Stimulated activated naive CD8-positive, alpha-beta T cell treated with anti-CD3 and anti-CD28 coated beads, Interleukin-15, Interleukin-2, amounts not matched to agents 100 ng/mL and 50 ng/mL, for 24 hours (primary cell): ENCODE results near the gene MYO9A.

Experiments
- H3K27ac Mint-ChIP-seq: one replicate; pipeline ENCODE4 v1.8.0; 2021; ENCODE audit warnings: mild to moderate bottlenecking, mixed read lengths
- H3K27me3 Mint-ChIP-seq: one replicate; pipeline ENCODE4 v1.8.0; 2021; ENCODE audit warnings: mixed read lengths
- H3K36me3 Mint-ChIP-seq: one replicate; pipeline ENCODE4 v1.8.0; 2021; ENCODE audit warnings: low read depth, mixed read lengths
- H3K4me1 Mint-ChIP-seq: one replicate; pipeline ENCODE4 v1.8.0; 2021; ENCODE audit warnings: low read depth, mixed read lengths
- H3K4me3 Mint-ChIP-seq: one replicate; pipeline ENCODE4 v1.8.0; 2021; ENCODE audit warnings: mild to moderate bottlenecking, mixed read lengths
- H3K9me3 Mint-ChIP-seq: one replicate; pipeline ENCODE4 v1.8.0; 2021; ENCODE audit warnings: mixed read lengths

Gene MYO9A

GRCh38 chr15:71804695-71805470, 313.1 kb downstream of the MYO9A start:
- H3K4me3 Mint-ChIP-seq: no peak overlapping the region
- H3K36me3 Mint-ChIP-seq: no peaks in the 10 kb centered on the region
- peaks cover 14% of the 10 kb centered on the region for H3K27me3 Mint-ChIP-seq
- no peaks in the 10 kb centered on the region for H3K4me1 Mint-ChIP-seq
- no peaks in the 10 kb centered on the region for H3K9me3 Mint-ChIP-seq
- no peak overlapping the region for H3K27ac Mint-ChIP-seq

DNA sequence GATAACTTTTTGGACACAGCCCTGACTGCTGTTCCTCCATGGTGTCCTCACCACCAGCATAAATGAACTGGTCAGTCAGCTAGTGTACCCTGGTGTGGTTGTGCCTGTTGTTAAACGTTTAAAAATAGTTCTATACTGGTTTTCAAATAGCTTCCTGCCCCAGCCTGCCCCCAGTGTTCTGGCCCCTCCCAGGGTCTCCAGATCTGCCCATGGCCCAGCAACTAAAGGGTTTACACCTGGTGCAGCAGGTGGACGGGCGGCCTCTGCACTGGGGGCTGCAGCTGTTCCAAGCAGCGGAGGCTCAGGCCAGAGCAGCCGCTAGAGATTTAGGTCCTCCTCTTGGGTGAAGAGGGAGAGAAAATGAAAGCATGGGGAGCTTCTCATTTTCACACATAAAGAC, 313.7 kb downstream of the MYO9A start:
- H3K4me3 Mint-ChIP-seq: no peak overlapping the region
- H3K36me3 Mint-ChIP-seq: no peaks in the 10 kb centered on the region
- no peaks in the 10 kb centered on the region for H3K9me3 Mint-ChIP-seq
- H3K27me3 Mint-ChIP-seq: peaks cover 14% of the 10 kb centered on the region
- no peaks in the 10 kb centered on the region for H3K4me1 Mint-ChIP-seq
- H3K27ac Mint-ChIP-seq: no peak overlapping the region

- H3K27ac Mint-ChIP-seq: no peak overlapping the region
- H3K27me3 Mint-ChIP-seq: peaks cover 17% of the 10 kb centered on the region
Observed at GRCh38 chr15:71802770-71803169, 315.2 kb downstream of the MYO9A start.

GRCh38 chr15:71801935-71802655, 315.9 kb downstream of the MYO9A start:
- Mint-ChIP-seq H3K27me3 (peaks cover 17% of the 10 kb centered on the region), H3K4me3 (no peak overlapping the region), H3K9me3 (no peaks in the 10 kb centered on the region), H3K27ac (no peak overlapping the region), H3K36me3 (no peaks in the 10 kb centered on the region), H3K4me1 (no peaks in the 10 kb centered on the region)

More at GRCh38 chr15:71802770-71803169, 315.2 kb downstream of the MYO9A start:
- no peaks in the 10 kb centered on the region for H3K9me3 Mint-ChIP-seq
- no peaks in the 10 kb centered on the region for H3K36me3 Mint-ChIP-seq
- no peak overlapping the region for H3K4me3 Mint-ChIP-seq
- no peaks in the 10 kb centered on the region for H3K4me1 Mint-ChIP-seq

DNA sequence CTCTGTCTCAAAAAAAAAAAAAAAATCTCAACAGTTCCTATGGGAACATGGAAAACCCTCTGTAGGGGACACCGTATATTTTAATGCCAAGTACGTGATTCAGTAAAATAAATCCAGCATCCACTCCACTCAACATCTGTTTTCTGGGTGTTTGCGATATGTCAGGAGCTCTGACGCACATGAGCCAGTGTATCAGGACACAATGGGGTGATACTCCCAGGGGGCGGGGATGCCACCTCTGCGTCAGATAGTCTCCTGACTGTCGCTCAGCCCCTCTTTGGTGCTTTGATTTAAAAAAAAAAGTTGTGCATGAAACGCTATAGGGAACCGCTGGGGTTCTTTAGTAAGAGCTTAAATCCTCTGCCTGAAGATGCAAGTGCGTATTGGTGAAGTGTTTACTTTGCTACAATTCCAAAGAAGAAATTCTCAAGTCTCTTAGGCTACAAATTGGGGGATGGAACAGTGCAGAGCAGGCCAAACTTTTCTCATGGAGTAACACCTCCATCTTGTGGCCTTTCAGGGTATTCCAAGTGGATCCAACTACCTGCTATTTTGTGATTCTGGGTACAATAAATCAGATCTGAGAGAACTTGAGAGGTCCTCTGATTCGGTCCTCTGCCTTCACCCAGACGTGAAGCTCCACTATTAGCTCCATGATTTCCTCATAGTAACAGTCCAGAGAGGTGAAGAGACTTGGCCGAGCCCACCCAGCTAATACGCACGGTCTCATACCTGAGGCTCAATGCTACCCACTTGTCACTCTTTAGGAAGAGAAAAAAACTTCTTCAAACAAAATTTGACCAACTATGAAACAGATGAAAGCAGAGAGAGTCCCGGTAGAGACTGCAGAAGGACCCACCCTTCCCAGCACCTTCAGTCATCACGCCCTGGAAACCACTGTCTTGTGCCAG, 316.9 kb downstream of the MYO9A start:
- Mint-ChIP-seq H3K27ac (no peak overlapping the region), H3K9me3 (no peaks in the 10 kb centered on the region), H3K4me1 (no peaks in the 10 kb centered on the region), H3K27me3 (peaks cover 17% of the 10 kb centered on the region), H3K4me3 (no peak overlapping the region), H3K36me3 (no peaks in the 10 kb centered on the region)

GRCh38 chr15:71800190-71800589, 317.8 kb downstream of the MYO9A start:
- H3K4me1 Mint-ChIP-seq: no peaks in the 10 kb centered on the region
- H3K27ac Mint-ChIP-seq: no peak overlapping the region
- no peak overlapping the region for H3K4me3 Mint-ChIP-seq
- peaks cover 17% of the 10 kb centered on the region for H3K27me3 Mint-ChIP-seq
- no peaks in the 10 kb centered on the region for H3K9me3 Mint-ChIP-seq
- no peaks in the 10 kb centered on the region for H3K36me3 Mint-ChIP-seq

GRCh38 chr15:71798641-71799040, 319.3 kb downstream of the MYO9A start:
- Mint-ChIP-seq H3K36me3 (no peaks in the 10 kb centered on the region), H3K4me3 (no peak overlapping the region), H3K4me1 (no peaks in the 10 kb centered on the region), H3K9me3 (no peaks in the 10 kb centered on the region), H3K27ac (no peak overlapping the region), H3K27me3 (peaks cover 17% of the 10 kb centered on the region)

DNA sequence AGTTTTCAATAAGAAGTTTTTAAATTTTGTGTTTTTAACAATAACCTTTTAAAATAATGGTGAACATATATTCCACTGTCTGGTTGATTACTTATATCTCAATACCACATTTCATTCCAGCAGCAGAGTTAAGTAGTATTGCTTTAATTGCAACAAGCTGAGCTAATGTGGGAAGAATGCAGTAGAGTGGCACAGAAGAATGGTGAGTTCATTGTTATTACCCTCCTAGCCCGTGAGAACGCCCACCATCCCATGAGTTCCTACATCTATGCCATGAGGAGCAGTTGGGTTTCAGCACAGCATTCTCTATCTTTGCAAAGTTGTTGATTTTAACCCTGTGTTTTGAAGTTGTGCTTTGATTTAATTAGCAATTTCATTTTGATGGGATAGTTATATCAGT, 325.4 kb downstream of the MYO9A start:
- Mint-ChIP-seq H3K36me3 (no peaks in the 10 kb centered on the region), H3K4me3 (no peak overlapping the region), H3K27me3 (no peaks in the 10 kb centered on the region)

DNA sequence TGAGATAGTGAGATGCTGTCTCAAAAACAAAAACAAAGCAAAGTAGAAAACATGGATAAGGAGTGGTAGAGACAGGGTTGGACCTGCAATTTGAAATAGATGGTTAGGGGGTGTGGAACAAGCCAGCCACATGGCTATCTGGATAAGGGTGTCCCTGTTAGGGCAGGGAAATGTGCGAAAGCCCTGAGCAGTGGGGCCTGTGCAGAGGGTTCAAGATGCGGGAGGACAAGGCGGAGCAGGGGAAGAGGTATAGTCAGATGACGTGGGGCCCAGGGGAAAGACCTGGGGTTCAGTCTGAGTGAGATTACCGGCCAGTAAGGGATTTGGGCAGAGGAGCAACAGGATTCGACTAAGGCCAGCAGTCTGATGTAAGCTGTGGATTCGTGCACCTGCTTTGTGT, 326.0 kb downstream of the MYO9A start:
- Mint-ChIP-seq H3K4me1 (no peaks in the 10 kb centered on the region), H3K4me3 (no peak overlapping the region), H3K9me3 (no peaks in the 10 kb centered on the region), H3K36me3 (no peaks in the 10 kb centered on the region), H3K27ac (no peak overlapping the region), H3K27me3 (no peaks in the 10 kb centered on the region)

More for the DNA sequence above, 325.4 kb downstream of the MYO9A start:
- no peak overlapping the region for H3K27ac Mint-ChIP-seq
- no peaks in the 10 kb centered on the region for H3K4me1 Mint-ChIP-seq
- no peaks in the 10 kb centered on the region for H3K9me3 Mint-ChIP-seq

- Mint-ChIP-seq H3K4me1 (no peaks in the 10 kb centered on the region), H3K4me3 (no peak overlapping the region), H3K27ac (no peak overlapping the region), H3K9me3 (no peaks in the 10 kb centered on the region), H3K36me3 (no peaks in the 10 kb centered on the region), H3K27me3 (peaks cover 8% of the 10 kb centered on the region)
Observed at GRCh38 chr15:71790081-71790480, 327.9 kb downstream of the MYO9A start.

GRCh38 chr15:71789616-71790015, 328.3 kb downstream of the MYO9A start:
- Mint-ChIP-seq H3K4me1 (no peaks in the 10 kb centered on the region), H3K4me3 (no peak overlapping the region), H3K27ac (no peak overlapping the region), H3K36me3 (no peaks in the 10 kb centered on the region), H3K27me3 (peaks cover 13% of the 10 kb centered on the region), H3K9me3 (no peaks in the 10 kb centered on the region)

- Mint-ChIP-seq H3K27ac (no peak overlapping the region), H3K27me3 (peaks cover 17% of the 10 kb centered on the region), H3K9me3 (no peaks in the 10 kb centered on the region), H3K4me1 (no peaks in the 10 kb centered on the region), H3K4me3 (no peak overlapping the region), H3K36me3 (no peaks in the 10 kb centered on the region)
Observed at GRCh38 chr15:71788646-71789579, 329.0 kb downstream of the MYO9A start.

DNA sequence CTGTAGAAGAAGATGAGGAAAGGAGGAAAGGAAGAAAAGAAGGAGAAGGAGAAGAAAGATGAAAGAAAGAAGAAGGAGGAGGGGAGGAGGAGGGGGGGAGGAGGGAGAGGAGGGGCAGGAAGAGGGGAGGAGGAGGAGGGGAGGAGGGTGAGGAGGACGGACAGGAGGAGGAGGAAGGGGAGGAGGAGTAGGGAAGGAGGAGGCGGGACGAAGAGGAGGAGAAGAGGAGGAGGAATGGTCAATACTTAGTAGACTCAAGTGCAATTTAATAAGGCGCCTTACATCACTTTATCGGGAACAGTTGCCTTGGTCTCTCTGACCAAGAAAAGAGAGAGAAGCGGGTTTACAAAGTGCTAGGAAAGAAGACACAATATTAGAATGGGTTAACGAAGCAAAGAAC, 331.3 kb downstream of the MYO9A start:
- no peak overlapping the region for H3K4me3 Mint-ChIP-seq

GRCh38 chr15:71785996-71786395, 332.0 kb downstream of the MYO9A start:
- Mint-ChIP-seq H3K9me3 (no peaks in the 10 kb centered on the region), H3K4me3 (no peak overlapping the region), H3K36me3 (no peaks in the 10 kb centered on the region), H3K27ac (no peak overlapping the region), H3K4me1 (no peaks in the 10 kb centered on the region), H3K27me3 (peaks cover 23% of the 10 kb centered on the region)

More for the DNA sequence above, 331.3 kb downstream of the MYO9A start:
- H3K4me1 Mint-ChIP-seq: no peaks in the 10 kb centered on the region
- H3K9me3 Mint-ChIP-seq: no peaks in the 10 kb centered on the region
- H3K36me3 Mint-ChIP-seq: no peaks in the 10 kb centered on the region
- peaks cover 17% of the 10 kb centered on the region for H3K27me3 Mint-ChIP-seq
- no peak overlapping the region for H3K27ac Mint-ChIP-seq
